ENCODE measurements around the gene PDCD1LG2. TPM values are rescaled to one million over a fixed set of nuclear protein-coding genes. Genes with fewer than 3 reads are reported as not detected.

PDCD1LG2 gene
- total RNA-seq, 2 experiments from 2014 or later, result 0.11 to 0.17 TPM

- peaks cover 0 to 5% of the 10 kb centered on the region in 2 experiments for H3K9me3 ChIP-seq (ENCODE audit: control insufficient read depth in 1 of 2, insufficient read depth in 1 of 2, low read length in 2 of 2)
- Mint-ChIP-seq H3K27ac (no peak overlapping the region), H3K36me3 (ENCODE audit: low read depth) (no peaks in the 10 kb centered on the region), H3K27me3 (no peaks in the 10 kb centered on the region), H3K4me1 (ENCODE audit: low read depth) (no peaks in the 10 kb centered on the region), H3K4me3 (no peak overlapping the region), H3K9me3 (peaks cover 2% of the 10 kb centered on the region)
- DNase-seq (no peak), ATAC-seq (ENCODE audit: poor library complexity) (no peak)
- no peak overlapping the region for H3K4me3 ChIP-seq (ENCODE audit: low read length)
- H3K27ac ChIP-seq (ENCODE audit: low read depth in 1 of 2, low read length in 2 of 2), result no peak overlapping the region
- TF ChIP-seq CTCF (IDR thresholded peaks at IDR 0.05), result no peak
- ChIA-PET POLR2A (no interaction called here), CTCF (interaction anchor here (1.5 kb wide), 1 partner anchor 119 kb away, joined by 3 read pairs; no protein-coding TSS in a partner anchor)
- H3K4me1 ChIP-seq (ENCODE audit: insufficient read depth, low read length), result no peaks in the 10 kb centered on the region
- intact Hi-C loops (cut with DNase I, micrococcal nuclease), result no loop called here
- no peaks in the 10 kb centered on the region for H3K36me3 ChIP-seq (ENCODE audit: insufficient read depth, low read length)
- H3K27me3 ChIP-seq (ENCODE audit: control insufficient read depth in 1 of 2, insufficient read depth in 2 of 2, low read length in 2 of 2), result no peaks in the 10 kb centered on the region
Observed at GRCh38 chr9:5480919-5481318, 29.4 kb upstream of the PDCD1LG2 start.

GRCh38 chr9:5481322-5482040 lies 28.9 kb upstream of the PDCD1LG2 start:
- ChIA-PET POLR2A (no interaction called here), CTCF (interaction anchor here (1.5 kb wide), 1 partner anchor 119 kb away, joined by 3 read pairs; no protein-coding TSS in a partner anchor)

GRCh38 chr9:5482194-5482593 lies 28.1 kb upstream of the PDCD1LG2 start:
- ATAC-seq (ENCODE audit: poor library complexity) (no peak), DNase-seq (no peak)
- H3K4me3 ChIP-seq (ENCODE audit: low read length), result no peak overlapping the region
- H3K27ac ChIP-seq (ENCODE audit: low read depth in 1 of 2, low read length in 2 of 2), result no peak overlapping the region
- H3K36me3 ChIP-seq (ENCODE audit: insufficient read depth, low read length), result no peaks in the 10 kb centered on the region
- no peak for TF ChIP-seq CTCF (IDR thresholded peaks at IDR 0.05)
- H3K36me3 Mint-ChIP-seq (ENCODE audit: low read depth), result no peaks in the 10 kb centered on the region
- no peaks in the 10 kb centered on the region for H3K4me1 ChIP-seq (ENCODE audit: insufficient read depth, low read length)
- POLR2A ChIA-PET, result no interaction called here
- no peak overlapping the region for H3K4me3 Mint-ChIP-seq
- intact Hi-C loops (cut with DNase I, micrococcal nuclease), result no loop called here
- H3K9me3 Mint-ChIP-seq, result no peaks in the 10 kb centered on the region
- H3K4me1 Mint-ChIP-seq (ENCODE audit: low read depth), result no peaks in the 10 kb centered on the region
- CTCF ChIA-PET, result no interaction called here
- H3K27me3 Mint-ChIP-seq, result no peaks in the 10 kb centered on the region
- H3K9me3 ChIP-seq (ENCODE audit: control insufficient read depth in 1 of 2, insufficient read depth in 1 of 2, low read length in 2 of 2), result peaks cover 0 to 5% of the 10 kb centered on the region in 2 experiments
- no peaks in the 10 kb centered on the region for H3K27me3 ChIP-seq (ENCODE audit: control insufficient read depth in 1 of 2, insufficient read depth in 2 of 2, low read length in 2 of 2)
- H3K27ac Mint-ChIP-seq, result no peak overlapping the region

More at GRCh38 chr9:5481322-5482040, 28.9 kb upstream of the PDCD1LG2 start:
- ATAC-seq (ENCODE audit: poor library complexity) (no peak), DNase-seq (no peak)
- Histone ChIP-seq H3K9me3 (ENCODE audit: control insufficient read depth in 1 of 2, insufficient read depth in 1 of 2, low read length in 2 of 2) (peaks cover 0 to 5% of the 10 kb centered on the region in 2 experiments), H3K36me3 (ENCODE audit: insufficient read depth, low read length) (no peaks in the 10 kb centered on the region), H3K4me1 (ENCODE audit: insufficient read depth, low read length) (no peaks in the 10 kb centered on the region), H3K4me3 (ENCODE audit: low read length) (no peak overlapping the region), H3K27ac (ENCODE audit: low read depth in 1 of 2, low read length in 2 of 2) (no peak overlapping the region), H3K27me3 (ENCODE audit: control insufficient read depth in 1 of 2, insufficient read depth in 2 of 2, low read length in 2 of 2) (no peaks in the 10 kb centered on the region)
- no peak overlapping the region for H3K4me3 Mint-ChIP-seq
- peaks cover under 1% of the 10 kb centered on the region for H3K9me3 Mint-ChIP-seq
- intact Hi-C loops (cut with DNase I, micrococcal nuclease), result no loop called here
- H3K27me3 Mint-ChIP-seq, result no peaks in the 10 kb centered on the region
- no peak for TF ChIP-seq CTCF (IDR thresholded peaks at IDR 0.05)
- no peaks in the 10 kb centered on the region for H3K36me3 Mint-ChIP-seq (ENCODE audit: low read depth)
- H3K4me1 Mint-ChIP-seq (ENCODE audit: low read depth), result no peaks in the 10 kb centered on the region
- H3K27ac Mint-ChIP-seq, result no peak overlapping the region
